Right lobe of liver (tissue), 4 donors: Measurements from ENCODE around the gene CENPH.

ENCODE experiments used
- POLR2A ChIP-seq: fragments of 450-650 bp; IDR thresholded peaks from one replicate; pipeline ENCODE4 v1.6.1; 2017; ENCODE audit warnings: antibody characterized with exemption, mild to moderate bottlenecking
- TF ChIP-seq, protein P1 (sequence below), 4 donors: fragments of 200-600 bp in 3 of 4; fragments of 450-650 bp in 1 of 4; IDR thresholded peaks; one replicate each; pipeline versions ENCODE4 v1.5.1 to v1.8.0; 2016 to 2022; ENCODE audit warnings: antibody characterized with exemption in 4 of 4, mild to moderate bottlenecking in 2 of 4
- donor health status: DM: no; HTN: no; CAD: no.
- donor health status: DM: no; HTN: no; CAD: no.
- donor health status: DM: no; HTN: yes; CAD: no.

DNA sequence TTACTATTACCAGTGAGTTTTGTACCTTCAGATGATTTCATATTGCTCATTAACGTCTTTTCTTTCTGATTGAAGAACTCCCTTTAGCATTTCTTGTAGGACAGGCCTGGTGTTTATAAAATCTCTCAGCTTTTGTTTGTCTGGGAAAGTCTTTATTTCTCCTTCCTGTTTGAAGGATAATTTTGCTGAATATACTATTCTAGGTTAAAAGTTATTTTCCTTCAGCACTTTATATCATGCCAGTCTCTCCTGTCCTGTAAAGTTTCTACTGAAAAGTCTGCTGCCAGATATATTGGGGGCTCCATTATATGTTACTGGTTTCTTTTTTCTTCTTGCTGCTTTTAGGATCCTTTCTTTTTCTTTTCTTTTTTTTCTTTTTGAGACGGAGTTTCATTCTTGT lies 58.6 kb downstream of the CENPH start:
- TF ChIP-seq, protein P1, sequence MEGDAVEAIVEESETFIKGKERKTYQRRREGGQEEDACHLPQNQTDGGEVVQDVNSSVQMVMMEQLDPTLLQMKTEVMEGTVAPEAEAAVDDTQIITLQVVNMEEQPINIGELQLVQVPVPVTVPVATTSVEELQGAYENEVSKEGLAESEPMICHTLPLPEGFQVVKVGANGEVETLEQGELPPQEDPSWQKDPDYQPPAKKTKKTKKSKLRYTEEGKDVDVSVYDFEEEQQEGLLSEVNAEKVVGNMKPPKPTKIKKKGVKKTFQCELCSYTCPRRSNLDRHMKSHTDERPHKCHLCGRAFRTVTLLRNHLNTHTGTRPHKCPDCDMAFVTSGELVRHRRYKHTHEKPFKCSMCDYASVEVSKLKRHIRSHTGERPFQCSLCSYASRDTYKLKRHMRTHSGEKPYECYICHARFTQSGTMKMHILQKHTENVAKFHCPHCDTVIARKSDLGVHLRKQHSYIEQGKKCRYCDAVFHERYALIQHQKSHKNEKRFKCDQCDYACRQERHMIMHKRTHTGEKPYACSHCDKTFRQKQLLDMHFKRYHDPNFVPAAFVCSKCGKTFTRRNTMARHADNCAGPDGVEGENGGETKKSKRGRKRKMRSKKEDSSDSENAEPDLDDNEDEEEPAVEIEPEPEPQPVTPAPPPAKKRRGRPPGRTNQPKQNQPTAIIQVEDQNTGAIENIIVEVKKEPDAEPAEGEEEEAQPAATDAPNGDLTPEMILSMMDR (IDR thresholded peaks at IDR 0.05): no peak
- TF ChIP-seq POLR2A: no peak
